Breast epithelium (tissue), 4 donors: ENCODE results near the gene IL31. TPM values are rescaled to one million over a fixed set of nuclear protein-coding genes. Genes with fewer than 3 reads are reported as not detected.

Source experiments
- DNase-seq, 2 donors: peaks; one replicate each; pipeline ENCODE4 v3.0.0-alpha.2; 2019; ENCODE audit warnings: low spot score in 2 of 2
- H3K27ac ChIP-seq, 2 donors: fragments of 200-600 bp; sonication (generic) in 1 of 2; one replicate each; pipeline ENCODE4 v1.5.1; 2016 to 2019; ENCODE audit warnings: mild to moderate bottlenecking in 1 of 2
- H3K27me3 ChIP-seq, 2 donors: fragments of 200-600 bp; sonication (generic) in 1 of 2; one replicate each; pipeline versions ENCODE4 v1.5.1 to v1.6.0; 2017 to 2019; ENCODE audit warnings: control low read depth in 1 of 2, mild to moderate bottlenecking in 1 of 2
- H3K36me3 ChIP-seq: fragments of 200-600 bp; one replicate; pipeline ENCODE4 v1.5.1; 2019
- H3K4me1 ChIP-seq, 2 donors: fragments of 200-600 bp; sonication (generic); one replicate each; pipeline ENCODE4 v1.5.1; 2016 to 2019; ENCODE audit warnings: control low read depth in 1 of 2
- H3K4me3 ChIP-seq, 3 donors: fragments of 200-600 bp; sonication (generic); 1 replicate in 2 of 3; 2 replicates in 1 of 3; pipeline ENCODE4 v1.5.1; 2016 to 2019; ENCODE audit warnings: mild to moderate bottlenecking in 3 of 3, moderate library complexity in 2 of 3
- H3K9me3 ChIP-seq, 2 donors: fragments of 200-600 bp; sonication (generic) in 1 of 2; one replicate each; pipeline ENCODE4 v1.5.1; 2016 to 2019; ENCODE audit warnings: control low read depth in 1 of 2
- POLR2A ChIP-seq: fragments of 450-650 bp; IDR thresholded peaks from one replicate; pipeline ENCODE4 v1.6.1; 2016; ENCODE audit warnings: antibody characterized with exemption, mild to moderate bottlenecking, moderate library complexity
- POLR2AphosphoS5 ChIP-seq, 3 donors: sonication (generic); formaldehyde crosslinking; IDR thresholded peaks; one replicate each; pipeline ENCODE4 v1.6.1; 2017; ENCODE audit warnings: antibody characterized with exemption in 3 of 3
- intact Hi-C: fragments of 100-400 bp; cut with DNase I; formaldehyde crosslinking; loops from one replicate; pipeline ENCODE4 v1.15.1; 2023; ENCODE audit warnings: low total_unique reads
- total RNA-seq, 3 donors: library from RNA; depleted of rRNA; stranded (reverse); fragments of >200 nt; gene quantifications; one replicate each; pipeline ENCODE4 v1.1.0, GENCODE V29; 2016
- TF ChIP-seq, protein P1 (sequence below), 3 donors: fragments of 450-650 bp; IDR thresholded peaks; one replicate each; pipeline ENCODE4 v1.5.1; 2016 to 2017; ENCODE audit warnings: antibody characterized with exemption in 3 of 3, mild to moderate bottlenecking in 3 of 3, moderate library complexity in 3 of 3

The IL31 gene
- total RNA-seq, 3 donors from 2014 or later: not detected

GRCh38 chr12:122161682-122162081, 12.3 kb downstream of the IL31 start:
- Histone ChIP-seq H3K9me3 (no peaks in the 10 kb centered on the region), H3K4me1 (no peaks in the 10 kb centered on the region), H3K27me3 (no peaks in the 10 kb centered on the region), H3K4me3 (no peak overlapping the region), H3K36me3 (no peaks in the 10 kb centered on the region), H3K27ac (no peak overlapping the region)
- TF ChIP-seq, protein P1, sequence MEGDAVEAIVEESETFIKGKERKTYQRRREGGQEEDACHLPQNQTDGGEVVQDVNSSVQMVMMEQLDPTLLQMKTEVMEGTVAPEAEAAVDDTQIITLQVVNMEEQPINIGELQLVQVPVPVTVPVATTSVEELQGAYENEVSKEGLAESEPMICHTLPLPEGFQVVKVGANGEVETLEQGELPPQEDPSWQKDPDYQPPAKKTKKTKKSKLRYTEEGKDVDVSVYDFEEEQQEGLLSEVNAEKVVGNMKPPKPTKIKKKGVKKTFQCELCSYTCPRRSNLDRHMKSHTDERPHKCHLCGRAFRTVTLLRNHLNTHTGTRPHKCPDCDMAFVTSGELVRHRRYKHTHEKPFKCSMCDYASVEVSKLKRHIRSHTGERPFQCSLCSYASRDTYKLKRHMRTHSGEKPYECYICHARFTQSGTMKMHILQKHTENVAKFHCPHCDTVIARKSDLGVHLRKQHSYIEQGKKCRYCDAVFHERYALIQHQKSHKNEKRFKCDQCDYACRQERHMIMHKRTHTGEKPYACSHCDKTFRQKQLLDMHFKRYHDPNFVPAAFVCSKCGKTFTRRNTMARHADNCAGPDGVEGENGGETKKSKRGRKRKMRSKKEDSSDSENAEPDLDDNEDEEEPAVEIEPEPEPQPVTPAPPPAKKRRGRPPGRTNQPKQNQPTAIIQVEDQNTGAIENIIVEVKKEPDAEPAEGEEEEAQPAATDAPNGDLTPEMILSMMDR (IDR thresholded peaks at IDR 0.05): no peak
- TF ChIP-seq POLR2AphosphoS5 (IDR thresholded peaks at IDR 0.05) (no peak), POLR2A (no peak)
- DNase-seq: no peak
- intact Hi-C loops: no loop called here

DNA sequence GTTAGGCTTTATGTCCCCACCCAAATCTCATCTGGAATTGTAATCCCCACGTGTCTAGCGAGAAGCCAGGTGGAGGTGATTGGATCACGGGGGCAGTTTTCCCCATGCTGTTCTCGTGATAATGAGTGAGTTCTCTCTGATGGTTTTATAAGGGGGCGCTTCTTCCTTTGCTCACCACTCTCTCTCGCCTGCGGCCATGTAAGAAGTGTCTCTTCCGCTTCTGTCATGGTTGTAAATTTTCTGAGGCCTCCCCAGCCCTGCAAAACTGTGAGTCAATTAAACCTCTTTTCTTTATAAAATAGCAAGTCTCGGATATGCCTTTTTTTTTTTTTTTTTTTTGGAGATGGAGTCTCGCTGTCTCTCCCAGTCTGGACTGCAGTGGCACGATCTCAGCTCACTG, 13.3 kb downstream of the IL31 start:
- H3K4me3 ChIP-seq: no peak overlapping the region
- TF ChIP-seq, protein P1 (IDR thresholded peaks at IDR 0.05): no peak
- TF ChIP-seq POLR2A (no peak), POLR2AphosphoS5 (IDR thresholded peaks at IDR 0.05) (no peak)

GRCh38 chr12:122159882-122160281, 14.1 kb downstream of the IL31 start:
- H3K36me3 ChIP-seq: no peaks in the 10 kb centered on the region
- no peak overlapping the region for H3K27ac ChIP-seq
- no peak overlapping the region for H3K4me3 ChIP-seq
- TF ChIP-seq, protein P1 (IDR thresholded peaks at IDR 0.05): no peak
- no peak for TF ChIP-seq POLR2AphosphoS5 (IDR thresholded peaks at IDR 0.05)
- no peak for TF ChIP-seq POLR2A
- H3K27me3 ChIP-seq: no peaks in the 10 kb centered on the region
- no peaks in the 10 kb centered on the region for H3K4me1 ChIP-seq
- intact Hi-C loops: no loop called here
- H3K9me3 ChIP-seq: no peaks in the 10 kb centered on the region
- no peak for DNase-seq

More for the DNA sequence above, 13.3 kb downstream of the IL31 start:
- H3K9me3 ChIP-seq: no peaks in the 10 kb centered on the region
- no peaks in the 10 kb centered on the region for H3K4me1 ChIP-seq
- no peaks in the 10 kb centered on the region for H3K27me3 ChIP-seq
- H3K27ac ChIP-seq: no peak overlapping the region
- H3K36me3 ChIP-seq: no peaks in the 10 kb centered on the region
- no peak for DNase-seq
- intact Hi-C loops: no loop called here

DNA sequence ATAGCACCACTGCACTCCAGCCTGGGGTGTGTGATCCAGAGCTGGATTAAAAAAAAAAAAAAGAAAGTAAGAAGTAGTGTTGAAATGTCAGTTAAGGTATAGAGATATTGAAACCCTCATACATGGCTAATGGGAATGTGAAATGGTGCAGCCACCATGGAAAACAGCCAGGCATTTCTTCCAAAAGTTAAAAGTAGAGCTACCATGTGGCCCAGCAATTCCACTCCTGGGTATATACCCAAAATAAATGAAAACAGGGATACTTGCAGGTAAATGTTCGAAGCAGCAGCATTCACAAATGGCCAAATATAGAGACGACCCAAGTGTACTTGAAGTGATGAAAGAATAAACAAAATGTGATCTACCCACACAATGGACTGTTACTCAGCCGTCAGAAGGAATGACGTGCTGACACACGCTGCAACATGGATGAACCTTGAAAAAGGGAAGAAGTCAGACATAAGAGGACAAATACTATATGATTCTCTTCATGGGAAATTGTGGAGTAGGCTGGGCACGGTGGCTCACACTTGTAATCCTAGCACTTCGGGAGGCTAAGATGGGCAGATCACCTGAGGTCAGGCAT, 15.2 kb downstream of the IL31 start:
- TF ChIP-seq, protein P1 (IDR thresholded peaks at IDR 0.05): no peak
- TF ChIP-seq POLR2AphosphoS5 (IDR thresholded peaks at IDR 0.05): no peak
- TF ChIP-seq POLR2A: no peak
- intact Hi-C loops: no loop called here

GRCh38 chr12:122155705-122156104, 18.3 kb downstream of the IL31 start:
- Histone ChIP-seq H3K27me3 (no peaks in the 10 kb centered on the region), H3K9me3 (no peaks in the 10 kb centered on the region), H3K36me3 (no peaks in the 10 kb centered on the region), H3K4me1 (no peaks in the 10 kb centered on the region), H3K4me3 (no peak overlapping the region), H3K27ac (no peak overlapping the region)
- no peak for DNase-seq
- TF ChIP-seq POLR2AphosphoS5 (IDR thresholded peaks at IDR 0.05) (no peak), POLR2A (no peak)
- TF ChIP-seq, protein P1 (IDR thresholded peaks at IDR 0.05): no peak
- intact Hi-C loops: no loop called here

More for the DNA sequence above, 15.2 kb downstream of the IL31 start:
- H3K27me3 ChIP-seq: no peaks in the 10 kb centered on the region
- no peak overlapping the region for H3K4me3 ChIP-seq
- H3K36me3 ChIP-seq: no peaks in the 10 kb centered on the region
- H3K4me1 ChIP-seq: no peaks in the 10 kb centered on the region
- no peaks in the 10 kb centered on the region for H3K9me3 ChIP-seq
- no peak for DNase-seq
- no peak overlapping the region for H3K27ac ChIP-seq
